ENCODE results near the gene SDR39U1.
A peak's percentile ranks its signal among the peaks of the same experiment; 100 is the strongest.
"Not testable (repeated sequence)": the region's sequence is repeated elsewhere in the genome, so short reads cannot be mapped to it uniquely, and the experiment has no call there.

Gene SDR39U1

GRCh38 chr14:24442240-24443052, at the start of gene SDR39U1:
Gene SDR39U1, minus strand, starts transcription at chr14:24442776. Its CDS starts 7 bp downstream, at chr14:24442769.
- peak; percentile 99 for DNase-seq

- DNase-seq, result not testable (repeated sequence)
Observed at GRCh38 chr14:24491586-24492408, 49.2 kb upstream of the SDR39U1 start.

- DNase-seq, result no peak
Observed at GRCh38 chr14:24483604-24484252, 41.2 kb upstream of the SDR39U1 start.

- not testable (repeated sequence) for DNase-seq
Observed at GRCh38 chr14:24482699-24483303, 40.2 kb upstream of the SDR39U1 start.

GRCh38 chr14:24481622-24482324, 39.2 kb upstream of the SDR39U1 start:
- peak; percentile 19 for DNase-seq

- not testable (repeated sequence) for DNase-seq
Observed at GRCh38 chr14:24479999-24480398, 37.4 kb upstream of the SDR39U1 start.

GRCh38 chr14:24475261-24475660, 32.7 kb upstream of the SDR39U1 start:
- no peak for DNase-seq

- DNase-seq, result no peak
Observed at GRCh38 chr14:24473211-24473610, 30.6 kb upstream of the SDR39U1 start.

- not testable (repeated sequence) for DNase-seq
Observed at GRCh38 chr14:24470450-24470849, 27.9 kb upstream of the SDR39U1 start.

- DNase-seq, result no peak
Observed at GRCh38 chr14:24465805-24466204, 23.2 kb upstream of the SDR39U1 start.

- DNase-seq, result no peak
Observed at GRCh38 chr14:24465368-24465767, 22.8 kb upstream of the SDR39U1 start.

GRCh38 chr14:24463884-24464785, 21.6 kb upstream of the SDR39U1 start:
- DNase-seq, result no peak

GRCh38 chr14:24463017-24463883, 20.7 kb upstream of the SDR39U1 start:
- DNase-seq, result no peak

- DNase-seq, result no peak
Observed at GRCh38 chr14:24461336-24461735, 18.8 kb upstream of the SDR39U1 start.

- DNase-seq, result no peak
Observed at GRCh38 chr14:24459331-24459730, 16.8 kb upstream of the SDR39U1 start.

GRCh38 chr14:24458736-24459135, 16.2 kb upstream of the SDR39U1 start:
- no peak for DNase-seq

GRCh38 chr14:24456980-24457379, 14.4 kb upstream of the SDR39U1 start:
- DNase-seq, result no peak

- DNase-seq, result not testable (repeated sequence)
Observed at GRCh38 chr14:24450828-24451227, 8.3 kb upstream of the SDR39U1 start.

GRCh38 chr14:24443053-24443665, 583 bp upstream of the SDR39U1 start:
- no peak for DNase-seq

GRCh38 chr14:24441904-24442239, 704 bp downstream of the SDR39U1 start:
- DNase-seq, result no peak

Data from NCI-H1436 (cell line).